Measurements from ENCODE around the gene RGCC.
"Not testable (repeated sequence)": the region's sequence is repeated elsewhere in the genome, so short reads cannot be mapped to it uniquely, and the experiment has no call there.

Gene RGCC

GRCh38 chr13:41490371-41491015 lies 33.1 kb downstream of the RGCC start:
- no peak for DNase-seq (ENCODE audit: low read depth in 3 of 3)

GRCh38 chr13:41491436-41491835 lies 34.1 kb downstream of the RGCC start:
- no peak for DNase-seq (ENCODE audit: low read depth in 3 of 3)

GRCh38 chr13:41492432-41493260 lies 35.3 kb downstream of the RGCC start:
- no peak for DNase-seq (ENCODE audit: low read depth in 3 of 3)

GRCh38 chr13:41494202-41494601 lies 36.9 kb downstream of the RGCC start:
- no peak for DNase-seq (ENCODE audit: low read depth in 3 of 3)

GRCh38 chr13:41495044-41495443 lies 37.7 kb downstream of the RGCC start:
- DNase-seq (ENCODE audit: low read depth in 3 of 3), result no peak

- DNase-seq (ENCODE audit: low read depth in 3 of 3), result no peak
Measured at GRCh38 chr13:41496420-41497234, 39.3 kb downstream of the RGCC start.

- DNase-seq (ENCODE audit: low read depth in 3 of 3), result no peak
Measured at GRCh38 chr13:41497436-41497835, 40.1 kb downstream of the RGCC start.

- no peak for DNase-seq (ENCODE audit: low read depth in 3 of 3)
Measured at GRCh38 chr13:41499452-41499851, 42.1 kb downstream of the RGCC start.

- no peak for DNase-seq (ENCODE audit: low read depth in 3 of 3)
Measured at GRCh38 chr13:41500511-41500910, 43.2 kb downstream of the RGCC start.

- DNase-seq (ENCODE audit: low read depth in 3 of 3), result no peak
Measured at GRCh38 chr13:41501281-41501680, 43.9 kb downstream of the RGCC start.

- DNase-seq (ENCODE audit: low read depth in 3 of 3), result no peak
Measured at GRCh38 chr13:41502031-41502430, 44.7 kb downstream of the RGCC start.

- no peak for DNase-seq (ENCODE audit: low read depth in 3 of 3)
Measured at GRCh38 chr13:41502673-41503072, 45.3 kb downstream of the RGCC start.

GRCh38 chr13:41503356-41503755 lies 46.0 kb downstream of the RGCC start:
- DNase-seq (ENCODE audit: low read depth in 3 of 3), result no peak

- not testable (repeated sequence) for DNase-seq (ENCODE audit: low read depth in 3 of 3)
Measured at GRCh38 chr13:41504657-41505056, 47.3 kb downstream of the RGCC start.

GRCh38 chr13:41505209-41505835 lies 48.0 kb downstream of the RGCC start:
- no peak for DNase-seq (ENCODE audit: low read depth in 3 of 3)

GRCh38 chr13:41506312-41506711 lies 49.0 kb downstream of the RGCC start:
- no peak for DNase-seq (ENCODE audit: low read depth in 3 of 3)

GRCh38 chr13:41509971-41510370 lies 52.6 kb downstream of the RGCC start:
- DNase-seq (ENCODE audit: low read depth in 3 of 3), result no peak

- DNase-seq (ENCODE audit: low read depth in 3 of 3), result no peak
Measured at GRCh38 chr13:41511827-41512226, 54.5 kb downstream of the RGCC start.

GRCh38 chr13:41512441-41512840 lies 55.1 kb downstream of the RGCC start:
- DNase-seq (ENCODE audit: low read depth in 3 of 3), result no peak

- no peak for DNase-seq (ENCODE audit: low read depth in 3 of 3)
Measured at GRCh38 chr13:41513600-41513999, 56.2 kb downstream of the RGCC start.

GRCh38 chr13:41514853-41515395 lies 57.6 kb downstream of the RGCC start:
- DNase-seq (ENCODE audit: low read depth in 3 of 3), result no peak

All from stimulated activated CD4-positive, alpha-beta T cell treated with anti-CD3 and anti-CD28 coated beads, TNF-alpha, amount 100 ng/mL, for 48 hours (primary cell).